Thyroid gland (tissue), 4 donors: ENCODE data around the gene PCDHGB2.
"Not testable (repeated sequence)": the region's sequence is repeated elsewhere in the genome, so short reads cannot be mapped to it uniquely, and the experiment has no call there.

Experiments
- POLR2A ChIP-seq, 2 donors: fragments of 450-650 bp; IDR thresholded peaks; one replicate each; pipeline ENCODE4 v1.6.1; 2017; ENCODE audit warnings: antibody characterized with exemption in 2 of 2, mild to moderate bottlenecking in 2 of 2, moderate library complexity in 1 of 2
- TF ChIP-seq, protein P1 (sequence below), 6 experiments: fragments of 200-600 bp in 3 of 6; fragments of 450-650 bp in 3 of 6; sonication (generic) in 3 of 6; IDR thresholded peaks; one replicate each; pipeline ENCODE4 v1.5.1; 2016 to 2019; ENCODE audit warnings: antibody characterized with exemption in 6 of 6, mild to moderate bottlenecking in 2 of 6, inconsistent platforms in 1 of 6, moderate library complexity in 1 of 6

DNA sequence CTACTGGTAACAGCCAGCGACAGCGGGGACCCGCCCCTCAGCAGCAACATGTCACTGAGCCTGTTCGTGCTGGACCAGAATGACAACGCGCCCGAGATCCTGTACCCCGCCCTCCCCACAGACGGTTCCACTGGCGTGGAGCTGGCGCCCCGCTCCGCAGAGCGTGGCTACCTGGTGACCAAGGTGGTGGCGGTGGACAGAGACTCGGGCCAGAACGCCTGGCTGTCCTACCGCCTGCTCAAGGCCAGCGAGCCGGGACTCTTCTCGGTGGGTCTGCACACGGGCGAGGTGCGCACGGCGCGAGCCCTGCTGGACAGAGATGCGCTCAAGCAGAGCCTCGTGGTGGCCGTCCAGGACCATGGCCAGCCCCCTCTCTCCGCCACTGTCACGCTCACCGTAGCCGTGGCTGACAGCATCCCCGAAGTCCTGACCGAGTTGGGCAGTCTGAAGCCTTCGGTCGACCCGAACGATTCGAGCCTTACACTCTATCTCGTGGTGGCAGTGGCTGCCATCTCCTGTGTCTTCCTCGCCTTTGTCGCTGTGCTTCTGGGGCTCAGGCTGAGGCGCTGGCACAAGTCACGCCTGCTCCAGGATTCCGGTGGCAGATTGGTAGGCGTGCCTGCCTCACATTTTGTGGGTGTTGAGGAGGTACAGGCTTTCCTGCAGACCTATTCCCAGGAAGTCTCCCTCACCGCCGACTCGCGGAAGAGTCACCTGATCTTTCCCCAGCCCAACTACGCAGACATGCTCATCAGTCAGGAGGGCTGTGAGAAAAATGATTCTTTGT, 34.8 kb downstream of the PCDHGB2 start:
- TF ChIP-seq, protein P1, sequence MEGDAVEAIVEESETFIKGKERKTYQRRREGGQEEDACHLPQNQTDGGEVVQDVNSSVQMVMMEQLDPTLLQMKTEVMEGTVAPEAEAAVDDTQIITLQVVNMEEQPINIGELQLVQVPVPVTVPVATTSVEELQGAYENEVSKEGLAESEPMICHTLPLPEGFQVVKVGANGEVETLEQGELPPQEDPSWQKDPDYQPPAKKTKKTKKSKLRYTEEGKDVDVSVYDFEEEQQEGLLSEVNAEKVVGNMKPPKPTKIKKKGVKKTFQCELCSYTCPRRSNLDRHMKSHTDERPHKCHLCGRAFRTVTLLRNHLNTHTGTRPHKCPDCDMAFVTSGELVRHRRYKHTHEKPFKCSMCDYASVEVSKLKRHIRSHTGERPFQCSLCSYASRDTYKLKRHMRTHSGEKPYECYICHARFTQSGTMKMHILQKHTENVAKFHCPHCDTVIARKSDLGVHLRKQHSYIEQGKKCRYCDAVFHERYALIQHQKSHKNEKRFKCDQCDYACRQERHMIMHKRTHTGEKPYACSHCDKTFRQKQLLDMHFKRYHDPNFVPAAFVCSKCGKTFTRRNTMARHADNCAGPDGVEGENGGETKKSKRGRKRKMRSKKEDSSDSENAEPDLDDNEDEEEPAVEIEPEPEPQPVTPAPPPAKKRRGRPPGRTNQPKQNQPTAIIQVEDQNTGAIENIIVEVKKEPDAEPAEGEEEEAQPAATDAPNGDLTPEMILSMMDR (IDR thresholded peaks at IDR 0.05), result not testable (repeated sequence)
- TF ChIP-seq POLR2A (IDR thresholded peaks at IDR 0.05), result not testable (repeated sequence)
